ENCODE measurements around the gene RPS27A. TPM values are rescaled to one million over a fixed set of nuclear protein-coding genes. Genes with fewer than 3 reads are reported as not detected.
A peak's percentile ranks its signal among the peaks of the same experiment; 100 is the strongest.
"Not testable (repeated sequence)": the region's sequence is repeated elsewhere in the genome, so short reads cannot be mapped to it uniquely, and the experiment has no call there.

The RPS27A gene
- total and polyA plus RNA-seq, 9 of the 15 experiments (the other 6 are each of a cell fraction or from before 2014, with no cell fraction given) = 1,383 to 3,282 (median 2,242) TPM

- TF ChIP-seq, protein P1, sequence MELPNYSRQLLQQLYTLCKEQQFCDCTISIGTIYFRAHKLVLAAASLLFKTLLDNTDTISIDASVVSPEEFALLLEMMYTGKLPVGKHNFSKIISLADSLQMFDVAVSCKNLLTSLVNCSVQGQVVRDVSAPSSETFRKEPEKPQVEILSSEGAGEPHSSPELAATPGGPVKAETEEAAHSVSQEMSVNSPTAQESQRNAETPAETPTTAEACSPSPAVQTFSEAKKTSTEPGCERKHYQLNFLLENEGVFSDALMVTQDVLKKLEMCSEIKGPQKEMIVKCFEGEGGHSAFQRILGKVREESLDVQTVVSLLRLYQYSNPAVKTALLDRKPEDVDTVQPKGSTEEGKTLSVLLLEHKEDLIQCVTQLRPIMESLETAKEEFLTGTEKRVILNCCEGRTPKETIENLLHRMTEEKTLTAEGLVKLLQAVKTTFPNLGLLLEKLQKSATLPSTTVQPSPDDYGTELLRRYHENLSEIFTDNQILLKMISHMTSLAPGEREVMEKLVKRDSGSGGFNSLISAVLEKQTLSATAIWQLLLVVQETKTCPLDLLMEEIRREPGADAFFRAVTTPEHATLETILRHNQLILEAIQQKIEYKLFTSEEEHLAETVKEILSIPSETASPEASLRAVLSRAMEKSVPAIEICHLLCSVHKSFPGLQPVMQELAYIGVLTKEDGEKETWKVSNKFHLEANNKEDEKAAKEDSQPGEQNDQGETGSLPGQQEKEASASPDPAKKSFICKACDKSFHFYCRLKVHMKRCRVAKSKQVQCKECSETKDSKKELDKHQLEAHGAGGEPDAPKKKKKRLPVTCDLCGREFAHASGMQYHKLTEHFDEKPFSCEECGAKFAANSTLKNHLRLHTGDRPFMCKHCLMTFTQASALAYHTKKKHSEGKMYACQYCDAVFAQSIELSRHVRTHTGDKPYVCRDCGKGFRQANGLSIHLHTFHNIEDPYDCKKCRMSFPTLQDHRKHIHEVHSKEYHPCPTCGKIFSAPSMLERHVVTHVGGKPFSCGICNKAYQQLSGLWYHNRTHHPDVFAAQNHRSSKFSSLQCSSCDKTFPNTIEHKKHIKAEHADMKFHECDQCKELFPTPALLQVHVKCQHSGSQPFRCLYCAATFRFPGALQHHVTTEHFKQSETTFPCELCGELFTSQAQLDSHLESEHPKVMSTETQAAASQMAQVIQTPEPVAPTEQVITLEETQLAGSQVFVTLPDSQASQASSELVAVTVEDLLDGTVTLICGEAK (IDR thresholded peaks at IDR 0.05) = 0 out of 2 replicates have a peak, but pooled peaks have one; percentile 45
- TF ChIP-seq, protein P1 (CRISPR knock-in tag; IDR thresholded peaks at IDR 0.05) = not testable (repeated sequence)
Measured at GRCh38 chr2:55227437-55228225, 4.9 kb upstream of the RPS27A start (continued).
